ENCODE data around the gene THEMIS2. TPM values are rescaled to one million over a fixed set of nuclear protein-coding genes. Genes with fewer than 3 reads are reported as not detected.

Gene THEMIS2
- polyA plus RNA-seq, 1 donor (not counting 4 experiments of a cell fraction or from before 2014, with no cell fraction given): 1.3 TPM

GRCh38 chr1:27928216-27928954, 56.0 kb downstream of the THEMIS2 start:
- Histone ChIP-seq H4K20me1 (ENCODE audit: control insufficient read depth, extremely low read depth, insufficient read depth, low read length) (no peaks in the 10 kb centered on the region), H3K79me2 (ENCODE audit: control insufficient read depth, insufficient read depth, low read length) (no peaks in the 10 kb centered on the region), H3K9me3 (ENCODE audit: control insufficient read depth, low read depth, low read length) (no peaks in the 10 kb centered on the region), H3K27ac (ENCODE audit: control insufficient read depth, insufficient read depth, low read length) (no peak overlapping the region), H2AFZ (ENCODE audit: control insufficient read depth, low read length) (no peak overlapping the region), H3K4me2 (ENCODE audit: control insufficient read depth, extremely low read depth, insufficient read depth, low read depth, low read length) (no peak overlapping the region), H3K9me1 (ENCODE audit: control insufficient read depth, extremely low read depth, insufficient read depth, low read length) (no peaks in the 10 kb centered on the region), H3K27me3 (ENCODE audit: control insufficient read depth, extremely low read depth, insufficient read depth, low read length) (no peaks in the 10 kb centered on the region), H3K9ac (ENCODE audit: control insufficient read depth, extremely low read depth, insufficient read depth, low read length) (no peak overlapping the region), H3K36me3 (ENCODE audit: control insufficient read depth in 2 of 2, extremely low read depth in 1 of 2, insufficient read depth in 2 of 2, low read length in 2 of 2) (no peaks in the 10 kb centered on the region), H3K4me3 (ENCODE audit: control insufficient read depth in 2 of 3, extremely low read depth in 1 of 3, insufficient read depth in 2 of 3, low read depth in 1 of 3, low read length in 3 of 3) (no peak overlapping the region), H3K4me1 (ENCODE audit: control insufficient read depth, extremely low read depth, insufficient read depth, low read length) (no peaks in the 10 kb centered on the region)
- DNase-seq (ENCODE audit: low read depth, low spot score) (no peak), FAIRE-seq (no peak)
- no peak for TF ChIP-seq EZH2 (IDR thresholded peaks at IDR 0.05; ENCODE audit: low read length)
- no peak for TF ChIP-seq CTCF (optimal IDR thresholded peaks at IDR 0.05 in 1 of 3, IDR thresholded peaks at IDR 0.05 in 1 of 3, conservative IDR thresholded peaks at IDR 0.05 in 1 of 3; ENCODE audit: extremely low read depth in 1 of 3, insufficient read depth in 2 of 3, low read length in 3 of 3)
- dilution Hi-C loops (cut with MboI; ENCODE audit: extremely low pct_ligation_motif_present, low sequenced_read_pairs): no loop called here

GRCh38 chr1:27931184-27931583, 58.8 kb downstream of the THEMIS2 start:
- Histone ChIP-seq H2AFZ (ENCODE audit: control insufficient read depth, low read length) (no peak overlapping the region), H3K4me2 (ENCODE audit: control insufficient read depth, extremely low read depth, insufficient read depth, low read depth, low read length) (no peak overlapping the region), H4K20me1 (ENCODE audit: control insufficient read depth, extremely low read depth, insufficient read depth, low read length) (no peaks in the 10 kb centered on the region), H3K4me1 (ENCODE audit: control insufficient read depth, extremely low read depth, insufficient read depth, low read length) (peaks cover 13% of the 10 kb centered on the region), H3K9me1 (ENCODE audit: control insufficient read depth, extremely low read depth, insufficient read depth, low read length) (no peaks in the 10 kb centered on the region), H3K9ac (ENCODE audit: control insufficient read depth, extremely low read depth, insufficient read depth, low read length) (no peak overlapping the region), H3K9me3 (ENCODE audit: control insufficient read depth, low read depth, low read length) (no peaks in the 10 kb centered on the region), H3K79me2 (ENCODE audit: control insufficient read depth, insufficient read depth, low read length) (no peaks in the 10 kb centered on the region), H3K27me3 (ENCODE audit: control insufficient read depth, extremely low read depth, insufficient read depth, low read length) (peaks cover 10% of the 10 kb centered on the region), H3K4me3 (ENCODE audit: control insufficient read depth in 2 of 3, extremely low read depth in 1 of 3, insufficient read depth in 2 of 3, low read depth in 1 of 3, low read length in 3 of 3) (no peak overlapping the region), H3K36me3 (ENCODE audit: control insufficient read depth in 2 of 2, extremely low read depth in 1 of 2, insufficient read depth in 2 of 2, low read length in 2 of 2) (no peaks in the 10 kb centered on the region), H3K27ac (ENCODE audit: control insufficient read depth, insufficient read depth, low read length) (no peak overlapping the region)
- DNase-seq (ENCODE audit: low read depth, low spot score) (no peak), FAIRE-seq (no peak)
- dilution Hi-C loops (cut with MboI; ENCODE audit: extremely low pct_ligation_motif_present, low sequenced_read_pairs): no loop called here
- TF ChIP-seq EZH2 (IDR thresholded peaks at IDR 0.05; ENCODE audit: low read length) (no peak), CTCF (optimal IDR thresholded peaks at IDR 0.05 in 1 of 3, IDR thresholded peaks at IDR 0.05 in 1 of 3, conservative IDR thresholded peaks at IDR 0.05 in 1 of 3; ENCODE audit: extremely low read depth in 1 of 3, insufficient read depth in 2 of 3, low read length in 3 of 3) (no peak)
